Measurements from ENCODE around the gene SPR.

SPR gene

GRCh38 chr2:72887032-72887739 lies at the start of gene SPR:
TSS of gene SPR (plus strand) at chr2:72887408. CDS start at chr2:72887433, 25 bp downstream.
- no peak within 1 kb of the TSS for H3K27ac ChIP-seq (ENCODE audit: low read length)
- no peak for TF ChIP-seq EZH2phosphoT487 (IDR thresholded peaks at IDR 0.05; ENCODE audit: low read depth)
- TF ChIP-seq CTCF (IDR thresholded peaks at IDR 0.05; ENCODE audit: low read depth, low read length) = no peak
- H3K9ac ChIP-seq (ENCODE audit: low read length) = peak within 1 kb of the TSS; percentile 78
- H3K27me3 ChIP-seq (ENCODE audit: low read depth, low read length) = peaks cover 16% of the 10 kb centered on the region
- H2AFZ ChIP-seq (ENCODE audit: low read depth, low read length) = peak within 1 kb of the TSS; percentile 89
- H3K4me3 ChIP-seq (ENCODE audit: low read length) = peak within 1 kb of the TSS; percentile 92
- no peaks in the 10 kb centered on the region for H3K9me3 ChIP-seq (ENCODE audit: insufficient read depth, low read length)
- H4K20me1 ChIP-seq (ENCODE audit: insufficient read depth, low read length) = 0 out of 2 replicates have a peak, but pooled peaks cover 7% of the 10 kb centered on the region
- peaks cover 7% of the 10 kb centered on the region for H3K79me2 ChIP-seq (ENCODE audit: low read length)
- H3K4me1 ChIP-seq (ENCODE audit: low read length) = peaks cover 12% of the 10 kb centered on the region
- H3K36me3 ChIP-seq (replicated peaks; ENCODE audit: low read depth, low read length) = peaks cover 8% of the 10 kb centered on the region
- H3K4me2 ChIP-seq (ENCODE audit: low read length) = peak within 1 kb of the TSS; percentile 94

GRCh38 chr2:72840066-72840465 lies 47.1 kb upstream of the SPR start:
- H3K4me3 ChIP-seq (ENCODE audit: low read length) = no peak overlapping the region
- H4K20me1 ChIP-seq (ENCODE audit: insufficient read depth, low read length) = no peaks in the 10 kb centered on the region
- no peak overlapping the region for H3K27ac ChIP-seq (ENCODE audit: low read length)
- no peaks in the 10 kb centered on the region for H3K27me3 ChIP-seq (ENCODE audit: low read depth, low read length)
- H3K9ac ChIP-seq (ENCODE audit: low read length) = no peak overlapping the region
- no peaks in the 10 kb centered on the region for H3K9me3 ChIP-seq (ENCODE audit: insufficient read depth, low read length)
- H2AFZ ChIP-seq (ENCODE audit: low read depth, low read length) = no peak overlapping the region
- H3K4me2 ChIP-seq (ENCODE audit: low read length) = no peak overlapping the region
- no peak for TF ChIP-seq EZH2phosphoT487 (IDR thresholded peaks at IDR 0.05; ENCODE audit: low read depth)
- no peak for TF ChIP-seq CTCF (IDR thresholded peaks at IDR 0.05; ENCODE audit: low read depth, low read length)
- H3K36me3 ChIP-seq (replicated peaks; ENCODE audit: low read depth, low read length) = no peaks in the 10 kb centered on the region
- no peaks in the 10 kb centered on the region for H3K79me2 ChIP-seq (ENCODE audit: low read length)
- no peaks in the 10 kb centered on the region for H3K4me1 ChIP-seq (ENCODE audit: low read length)

GRCh38 chr2:72841462-72842125 lies 45.6 kb upstream of the SPR start:
- peaks cover 9% of the 10 kb centered on the region for H3K4me1 ChIP-seq (ENCODE audit: low read length)
- no peaks in the 10 kb centered on the region for H3K27me3 ChIP-seq (ENCODE audit: low read depth, low read length)
- no peak overlapping the region for H3K9ac ChIP-seq (ENCODE audit: low read length)
- TF ChIP-seq EZH2phosphoT487 (IDR thresholded peaks at IDR 0.05; ENCODE audit: low read depth) (no peak), CTCF (IDR thresholded peaks at IDR 0.05; ENCODE audit: low read depth, low read length) (no peak)
- no peak overlapping the region for H3K4me2 ChIP-seq (ENCODE audit: low read length)
- H3K9me3 ChIP-seq (ENCODE audit: insufficient read depth, low read length) = no peaks in the 10 kb centered on the region
- no peaks in the 10 kb centered on the region for H3K36me3 ChIP-seq (replicated peaks; ENCODE audit: low read depth, low read length)
- H3K79me2 ChIP-seq (ENCODE audit: low read length) = no peaks in the 10 kb centered on the region
- no peak overlapping the region for H3K27ac ChIP-seq (ENCODE audit: low read length)
- no peak overlapping the region for H2AFZ ChIP-seq (ENCODE audit: low read depth, low read length)
- H3K4me3 ChIP-seq (ENCODE audit: low read length) = no peak overlapping the region
- H4K20me1 ChIP-seq (ENCODE audit: insufficient read depth, low read length) = no peaks in the 10 kb centered on the region

GRCh38 chr2:72843301-72843700 lies 43.9 kb upstream of the SPR start:
- Histone ChIP-seq H3K79me2 (ENCODE audit: low read length) (no peaks in the 10 kb centered on the region), H3K9ac (ENCODE audit: low read length) (no peak overlapping the region), H3K4me1 (ENCODE audit: low read length) (peaks cover 21% of the 10 kb centered on the region), H3K27ac (ENCODE audit: low read length) (no peak overlapping the region), H3K9me3 (ENCODE audit: insufficient read depth, low read length) (no peaks in the 10 kb centered on the region), H3K36me3 (replicated peaks; ENCODE audit: low read depth, low read length) (no peaks in the 10 kb centered on the region), H3K4me3 (ENCODE audit: low read length) (no peak overlapping the region), H3K4me2 (ENCODE audit: low read length) (no peak overlapping the region), H3K27me3 (ENCODE audit: low read depth, low read length) (no peaks in the 10 kb centered on the region; the same call in 1 of the 2 replicates), H2AFZ (ENCODE audit: low read depth, low read length) (no peak overlapping the region), H4K20me1 (ENCODE audit: insufficient read depth, low read length) (no peaks in the 10 kb centered on the region)
- TF ChIP-seq CTCF (IDR thresholded peaks at IDR 0.05; ENCODE audit: low read depth, low read length) (0 out of 2 replicates have a peak, but pooled peaks have one; percentile 8), EZH2phosphoT487 (IDR thresholded peaks at IDR 0.05; ENCODE audit: low read depth) (no peak)

All from OCI-LY3 (cell line).